Activated CD4-positive, CD25-positive, alpha-beta regulatory T cell treated with anti-CD3 and anti-CD28 coated beads, Interleukin-2, amount 50 U/mL, for 72 hours (primary cell): ENCODE measurements around the gene TEDC1.

ENCODE experiments used
- DNase-seq: peaks from one replicate; pipeline ENCODE4 v3.0.0; 2021

The TEDC1 gene

GRCh38 chr14:105458571-105458970 lies 32.5 kb upstream of the TEDC1 start:
- no peak for DNase-seq

- no peak for DNase-seq
Observed at GRCh38 chr14:105460116-105460515, 30.9 kb upstream of the TEDC1 start.

- DNase-seq, result no peak
Observed at GRCh38 chr14:105460616-105461015, 30.4 kb upstream of the TEDC1 start.

- no peak for DNase-seq
Observed at GRCh38 chr14:105461903-105462302, 29.1 kb upstream of the TEDC1 start.

- DNase-seq, result no peak
Observed at GRCh38 chr14:105464501-105464900, 26.5 kb upstream of the TEDC1 start.

GRCh38 chr14:105465209-105466031 lies 25.6 kb upstream of the TEDC1 start:
- DNase-seq, result no peak

- DNase-seq, result no peak
Observed at GRCh38 chr14:105466531-105467248, 24.4 kb upstream of the TEDC1 start.

GRCh38 chr14:105467249-105467941 lies 23.7 kb upstream of the TEDC1 start:
- no peak for DNase-seq

- DNase-seq, result no peak
Observed at GRCh38 chr14:105467942-105468471, 23.0 kb upstream of the TEDC1 start.

- no peak for DNase-seq
Observed at GRCh38 chr14:105468621-105469241, 22.3 kb upstream of the TEDC1 start.

GRCh38 chr14:105469456-105470349 lies 21.3 kb upstream of the TEDC1 start:
- no peak for DNase-seq

GRCh38 chr14:105470350-105471296 lies 20.4 kb upstream of the TEDC1 start:
- DNase-seq, result no peak

- DNase-seq, result no peak
Observed at GRCh38 chr14:105471297-105471821, 19.7 kb upstream of the TEDC1 start.

GRCh38 chr14:105471823-105472485 lies 19.1 kb upstream of the TEDC1 start:
- DNase-seq, result no peak

- DNase-seq, result no peak
Observed at GRCh38 chr14:105472486-105472991, 18.5 kb upstream of the TEDC1 start.

- DNase-seq, result no peak
Observed at GRCh38 chr14:105473033-105473676, 17.9 kb upstream of the TEDC1 start.

- no peak for DNase-seq
Observed at GRCh38 chr14:105473677-105474482, 17.2 kb upstream of the TEDC1 start.
